Activated CD4-positive, alpha-beta memory T cell treated with anti-CD3 and anti-CD28 coated beads, Interleukin-2, amount 10 ng/mL, durations not matched to agents 7 days and 5 days (primary cell): ENCODE data around the gene CTTN. TPM values are rescaled to one million over a fixed set of nuclear protein-coding genes. Genes with fewer than 3 reads are reported as not detected.
"Not testable (repeated sequence)": the region's sequence is repeated elsewhere in the genome, so short reads cannot be mapped to it uniquely, and the experiment has no call there.

Source experiments
- CTCF ChIA-PET: fragments of 350-600 bp; sonication (Branson Sonifier 250); formaldehyde crosslinking; loops from one replicate; lab custom pipeline; 2021; ENCODE audit warnings: antibody characterized with exemption, inconsistent platforms; lab: Charles Lee
- POLR2A ChIA-PET: fragments of 350-600 bp; sonication (Branson Sonifier 250); formaldehyde crosslinking; loops from one replicate; lab custom pipeline; 2021; ENCODE audit warnings: antibody characterized with exemption; lab: Charles Lee
- DNase-seq: peaks from one replicate; pipeline ENCODE4 v3.0.0-alpha.2; 2020
- H3K27ac Mint-ChIP-seq: one replicate; pipeline ENCODE4 v1.8.0; 2021; ENCODE audit warnings: mild to moderate bottlenecking, mixed read lengths
- H3K27me3 Mint-ChIP-seq: one replicate; pipeline ENCODE4 v1.8.0; 2021; ENCODE audit warnings: mixed read lengths
- H3K36me3 Mint-ChIP-seq: one replicate; pipeline ENCODE4 v1.8.0; 2021; ENCODE audit warnings: low read depth, mixed read lengths
- H3K4me1 Mint-ChIP-seq: one replicate; pipeline ENCODE4 v1.8.0; 2021; ENCODE audit warnings: mixed read lengths
- H3K4me3 Mint-ChIP-seq: one replicate; pipeline ENCODE4 v1.8.0; 2021; ENCODE audit warnings: mild to moderate bottlenecking, mixed read lengths
- H3K9me3 Mint-ChIP-seq: one replicate; pipeline ENCODE4 v1.8.0; 2021; ENCODE audit warnings: mixed read lengths
- total RNA-seq, 2 experiments: library from RNA; stranded (reverse); gene quantifications; one replicate each; pipeline ENCODE4 v1.2.3, GENCODE V29; 2021

Gene CTTN
- total RNA-seq, 2 experiments from 2014 or later = 1.7 to 1.9 TPM

GRCh38 chr11:70405679-70406395 is 7.5 kb downstream of the CTTN start:
- ChIA-PET POLR2A (no interaction called here), CTCF (no interaction called here)
- no peak for DNase-seq
- Mint-ChIP-seq H3K27ac (no peak overlapping the region), H3K4me3 (no peak overlapping the region), H3K4me1 (peaks cover 5% of the 10 kb centered on the region), H3K36me3 (no peaks in the 10 kb centered on the region), H3K9me3 (no peaks in the 10 kb centered on the region), H3K27me3 (peaks cover 49% of the 10 kb centered on the region)

GRCh38 chr11:70407121-70407520 is 8.8 kb downstream of the CTTN start:
- H3K4me3 Mint-ChIP-seq = no peak overlapping the region
- H3K36me3 Mint-ChIP-seq = no peaks in the 10 kb centered on the region
- no peak overlapping the region for H3K27ac Mint-ChIP-seq
- ChIA-PET CTCF (no interaction called here), POLR2A (no interaction called here)
- peaks cover 5% of the 10 kb centered on the region for H3K4me1 Mint-ChIP-seq
- no peaks in the 10 kb centered on the region for H3K9me3 Mint-ChIP-seq
- peaks cover 41% of the 10 kb centered on the region for H3K27me3 Mint-ChIP-seq
- no peak for DNase-seq

GRCh38 chr11:70407814-70408213 is 9.5 kb downstream of the CTTN start:
- Mint-ChIP-seq H3K27ac (no peak overlapping the region), H3K9me3 (no peaks in the 10 kb centered on the region), H3K4me3 (no peak overlapping the region), H3K27me3 (peaks cover 34% of the 10 kb centered on the region), H3K36me3 (no peaks in the 10 kb centered on the region), H3K4me1 (no peaks in the 10 kb centered on the region)
- ChIA-PET POLR2A (no interaction called here), CTCF (no interaction called here)
- no peak for DNase-seq

GRCh38 chr11:70408326-70408725 is 10.0 kb downstream of the CTTN start:
- H3K4me1 Mint-ChIP-seq, H3K9me3 Mint-ChIP-seq, H3K4me3 Mint-ChIP-seq, H3K36me3 Mint-ChIP-seq, H3K27ac Mint-ChIP-seq, CTCF ChIA-PET, POLR2A ChIA-PET, DNase-seq: not testable (repeated sequence)
- H3K27me3 Mint-ChIP-seq = peaks cover 33% of the 10 kb centered on the region

- ChIA-PET CTCF (no interaction called here), POLR2A (no interaction called here)
- Mint-ChIP-seq H3K4me3 (no peak overlapping the region), H3K4me1 (no peaks in the 10 kb centered on the region), H3K36me3 (no peaks in the 10 kb centered on the region), H3K27me3 (peaks cover 27% of the 10 kb centered on the region), H3K9me3 (no peaks in the 10 kb centered on the region), H3K27ac (no peak overlapping the region)
- no peak for DNase-seq
Observed at GRCh38 chr11:70409437-70409836, 11.1 kb downstream of the CTTN start.

- H3K27ac Mint-ChIP-seq = no peak overlapping the region
- H3K27me3 Mint-ChIP-seq = peaks cover 27% of the 10 kb centered on the region
- H3K4me1 Mint-ChIP-seq = no peaks in the 10 kb centered on the region
- no peaks in the 10 kb centered on the region for H3K9me3 Mint-ChIP-seq
- H3K4me3 Mint-ChIP-seq = no peak overlapping the region
- POLR2A ChIA-PET = no interaction called here
- no peak for DNase-seq
- CTCF ChIA-PET = no interaction called here
- no peaks in the 10 kb centered on the region for H3K36me3 Mint-ChIP-seq
Observed at GRCh38 chr11:70409871-70410270, 11.5 kb downstream of the CTTN start.

- ChIA-PET POLR2A (no interaction called here), CTCF (no interaction called here)
- H3K27ac Mint-ChIP-seq = no peak overlapping the region
- no peaks in the 10 kb centered on the region for H3K4me1 Mint-ChIP-seq
- no peaks in the 10 kb centered on the region for H3K9me3 Mint-ChIP-seq
- no peak overlapping the region for H3K4me3 Mint-ChIP-seq
- no peaks in the 10 kb centered on the region for H3K36me3 Mint-ChIP-seq
- peaks cover 22% of the 10 kb centered on the region for H3K27me3 Mint-ChIP-seq
- no peak for DNase-seq
Observed at GRCh38 chr11:70410276-70411205, 12.2 kb downstream of the CTTN start.

GRCh38 chr11:70411713-70412452 is 13.6 kb downstream of the CTTN start:
- no peaks in the 10 kb centered on the region for H3K36me3 Mint-ChIP-seq
- CTCF ChIA-PET = no interaction called here
- POLR2A ChIA-PET = no interaction called here
- no peaks in the 10 kb centered on the region for H3K4me1 Mint-ChIP-seq
- H3K4me3 Mint-ChIP-seq = no peak overlapping the region
- H3K27me3 Mint-ChIP-seq = peaks cover 19% of the 10 kb centered on the region
- H3K27ac Mint-ChIP-seq = no peak overlapping the region
- DNase-seq = no peak
- H3K9me3 Mint-ChIP-seq = no peaks in the 10 kb centered on the region

- POLR2A ChIA-PET = no interaction called here
- H3K27me3 Mint-ChIP-seq = peaks cover 9% of the 10 kb centered on the region
- no peak overlapping the region for H3K4me3 Mint-ChIP-seq
- H3K27ac Mint-ChIP-seq = no peak overlapping the region
- CTCF ChIA-PET = no interaction called here
- no peaks in the 10 kb centered on the region for H3K4me1 Mint-ChIP-seq
- H3K9me3 Mint-ChIP-seq = no peaks in the 10 kb centered on the region
- DNase-seq = no peak
- H3K36me3 Mint-ChIP-seq = no peaks in the 10 kb centered on the region
Observed at GRCh38 chr11:70413151-70413550, 14.8 kb downstream of the CTTN start.

- DNase-seq = no peak
- Mint-ChIP-seq H3K4me3 (no peak overlapping the region), H3K27me3 (peaks cover 2% of the 10 kb centered on the region), H3K4me1 (no peaks in the 10 kb centered on the region), H3K9me3 (no peaks in the 10 kb centered on the region), H3K36me3 (no peaks in the 10 kb centered on the region), H3K27ac (no peak overlapping the region)
- ChIA-PET CTCF (no interaction called here), POLR2A (no interaction called here)
Observed at GRCh38 chr11:70414341-70415100, 16.2 kb downstream of the CTTN start.

GRCh38 chr11:70415191-70415590 is 16.9 kb downstream of the CTTN start:
- ChIA-PET CTCF (no interaction called here), POLR2A (no interaction called here)
- H3K4me1 Mint-ChIP-seq = no peaks in the 10 kb centered on the region
- H3K27me3 Mint-ChIP-seq = peaks cover under 1% of the 10 kb centered on the region
- H3K36me3 Mint-ChIP-seq = no peaks in the 10 kb centered on the region
- no peak overlapping the region for H3K27ac Mint-ChIP-seq
- no peaks in the 10 kb centered on the region for H3K9me3 Mint-ChIP-seq
- H3K4me3 Mint-ChIP-seq = no peak overlapping the region
- no peak for DNase-seq

GRCh38 chr11:70415642-70416395 is 17.5 kb downstream of the CTTN start:
- Mint-ChIP-seq H3K27me3 (peaks cover 2% of the 10 kb centered on the region), H3K36me3 (no peaks in the 10 kb centered on the region), H3K9me3 (no peaks in the 10 kb centered on the region), H3K27ac (no peak overlapping the region), H3K4me1 (no peaks in the 10 kb centered on the region), H3K4me3 (no peak overlapping the region)
- ChIA-PET CTCF (no interaction called here), POLR2A (no interaction called here)
- DNase-seq = no peak
